CD14-positive monocyte (primary cell): ENCODE data around the gene DRAXIN. TPM values are rescaled to one million over a fixed set of nuclear protein-coding genes. Genes with fewer than 3 reads are reported as not detected.

Experiments used
- DNase-seq, 3 donors: peaks; one replicate each; pipeline ENCODE4 v3.0.0-alpha.2; 2011 to 2022
- H2AFZ ChIP-seq: 2 replicates; pipeline ENCODE4 v1.6.0; 2012; ENCODE audit warnings: mild to moderate bottlenecking, low read depth, low read length, inconsistent platforms; ENCODE audit not compliant: insufficient read depth, poor library complexity, severe bottlenecking
- H3K27ac ChIP-seq, 2 donors: 1 replicate in 1 of 2; 2 replicates in 1 of 2; pipeline ENCODE4 v1.5.1; 2012 to 2013; ENCODE audit warnings: low read length in 2 of 2, control low read depth in 1 of 2, inconsistent platforms in 1 of 2, low read depth in 1 of 2, mild to moderate bottlenecking in 1 of 2
- H3K27me3 ChIP-seq, 2 donors: one replicate each; pipeline versions ENCODE4 v1.6.0 to v1.6.1; 2011 to 2013; ENCODE audit warnings: low read length in 2 of 2; ENCODE audit not compliant: control insufficient read depth in 2 of 2, insufficient read depth in 2 of 2
- H3K36me3 ChIP-seq, 2 donors: replicated peaks in 1 of 2; 1 replicate in 1 of 2; 2 replicates in 1 of 2; pipeline versions ENCODE4 v1.5.1 to v1.6.1; 2012 to 2013; ENCODE audit warnings: low read length in 2 of 2, control low read depth in 1 of 2, inconsistent platforms in 1 of 2, mild to moderate bottlenecking in 1 of 2; ENCODE audit not compliant: insufficient read depth in 2 of 2, control insufficient read depth in 1 of 2
- H3K4me1 ChIP-seq, 2 donors: 1 replicate in 1 of 2; 2 replicates in 1 of 2; pipeline versions ENCODE4 v1.5.1 to v1.6.1; 2012 to 2013; ENCODE audit warnings: low read length in 2 of 2, control low read depth in 1 of 2, inconsistent platforms in 1 of 2, mild to moderate bottlenecking in 1 of 2, moderate library complexity in 1 of 2; ENCODE audit not compliant: insufficient read depth in 2 of 2, control insufficient read depth in 1 of 2
- H3K4me2 ChIP-seq: replicated peaks from 2 replicates; pipeline ENCODE3; 2012; ENCODE audit warnings: low read length, moderate library complexity, mild to moderate bottlenecking; ENCODE audit not compliant: poor library complexity, severe bottlenecking; ENCODE audit errors: extremely low read depth
- H3K4me3 ChIP-seq, 3 experiments: fragments of 200-600 bp in 1 of 3; sonication (generic) in 1 of 3; replicated peaks in 1 of 3; 1 replicate in 2 of 3; 2 replicates in 1 of 3; pipeline ENCODE4 v1.5.1; 2011 to 2013; ENCODE audit warnings: low read length in 3 of 3, mild to moderate bottlenecking in 3 of 3, control low read depth in 2 of 3, low read depth in 2 of 3, inconsistent platforms in 1 of 3, moderate library complexity in 1 of 3
- H3K79me2 ChIP-seq: 2 replicates; pipeline ENCODE4 v1.6.0; 2012; ENCODE audit warnings: mild to moderate bottlenecking, control low read depth, inconsistent platforms, low read length, moderate library complexity; ENCODE audit not compliant: insufficient read depth
- H3K9ac ChIP-seq: 2 replicates; pipeline ENCODE4 v1.6.0; 2017; ENCODE audit warnings: low read length, mild to moderate bottlenecking; ENCODE audit not compliant: insufficient read depth, poor library complexity, severe bottlenecking
- H3K9me3 ChIP-seq, 2 donors: replicated peaks in 1 of 2; 1 replicate in 1 of 2; 2 replicates in 1 of 2; pipeline versions ENCODE4 v1.5.1 to v1.6.1; 2012 to 2013; ENCODE audit warnings: low read length in 2 of 2, control low read depth in 1 of 2; ENCODE audit not compliant: control insufficient read depth in 1 of 2, insufficient read depth in 1 of 2
- H4K20me1 ChIP-seq: 2 replicates; pipeline ENCODE4 v1.6.0; 2012; ENCODE audit warnings: mild to moderate bottlenecking, low read length, control low read depth, moderate library complexity; ENCODE audit not compliant: insufficient read depth
- H3K27ac Mint-ChIP-seq, 7 donors: one replicate each; pipeline ENCODE4 v1.8.0; 2020; ENCODE audit warnings: mild to moderate bottlenecking in 7 of 7, mixed read lengths in 7 of 7, moderate library complexity in 6 of 7, inconsistent platforms in 2 of 7
- H3K27me3 Mint-ChIP-seq, 3 donors: one replicate each; pipeline ENCODE4 v1.8.0; 2021 to 2022; ENCODE audit warnings: low read depth in 3 of 3, mild to moderate bottlenecking in 3 of 3, mixed read lengths in 3 of 3, moderate library complexity in 3 of 3, inconsistent platforms in 1 of 3
- H3K36me3 Mint-ChIP-seq, 2 donors: one replicate each; pipeline ENCODE4 v1.8.0; 2020; ENCODE audit warnings: mixed read lengths in 2 of 2, inconsistent platforms in 1 of 2, mild to moderate bottlenecking in 1 of 2
- H3K4me1 Mint-ChIP-seq: one replicate; pipeline ENCODE4 v1.8.0; 2020; ENCODE audit warnings: mild to moderate bottlenecking, mixed read lengths
- H3K4me3 Mint-ChIP-seq, 2 donors: one replicate each; pipeline ENCODE4 v1.8.0; 2020; ENCODE audit warnings: mild to moderate bottlenecking in 2 of 2, mixed read lengths in 2 of 2, moderate library complexity in 1 of 2
- H3K9me3 Mint-ChIP-seq, 7 donors: one replicate each; pipeline ENCODE4 v1.8.0; 2020 to 2022; ENCODE audit warnings: mixed read lengths in 7 of 7, mild to moderate bottlenecking in 6 of 7, moderate library complexity in 6 of 7, inconsistent platforms in 2 of 7
- CTCF ChIP-seq: fragments of 200-600 bp; IDR thresholded peaks from one replicate; pipeline ENCODE4 v1.8.0; 2022; ENCODE audit warnings: antibody characterized with exemption, mild to moderate bottlenecking
- WGBS: methylation state at CpG from one replicate; pipeline ENCODE4 v1.1.5; 2013; ENCODE audit warnings: missing lambda C conversion rate; ENCODE audit not compliant: insufficient coverage; 5-methylcytosine and 5-hydroxymethylcytosine counted together
- intact Hi-C, 2 donors: fragments of 100-400 bp; cut with micrococcal nuclease; formaldehyde crosslinking; loops; one replicate each; pipeline versions ENCODE4 v1.15.0 to v1.15.1; 2023
- polyA plus RNA-seq, 3 donors: library from polyadenylated mRNA; depleted of rRNA in 1 of 3; unstranded in 2 of 3; stranded (reverse) in 1 of 3; fragments of 300-500 nt in 2 of 3; fragments of >200 nt in 1 of 3; fragmentation: Illumina TruSeq in 2 of 3; gene quantifications; 1 replicate in 2 of 3; 2 replicates in 1 of 3; pipeline ENCODE4 v1.2.3, GENCODE V29; 2012 to 2021

DRAXIN gene
- polyA plus RNA-seq, 3 donors = 0.14 to 0.27 (median 0.18) TPM

GRCh38 chr1:11738783-11739182 lies 47.3 kb downstream of the DRAXIN start:
- no peaks in the 10 kb centered on the region for H3K9me3 ChIP-seq
- H3K27ac Mint-ChIP-seq = peak overlapping the region; percentile 98 to 100 (median 99)
- peaks cover 20 to 43% of the 10 kb centered on the region in 2 donors for H3K36me3 Mint-ChIP-seq
- H3K27ac ChIP-seq = peak overlapping the region; percentile 98
- H3K4me3 Mint-ChIP-seq = peak overlapping the region; percentile 93 to 98
- peaks cover 80% of the 10 kb centered on the region for H3K4me1 Mint-ChIP-seq
- peaks cover 0 to 1% (median 0%) of the 10 kb centered on the region in 3 donors for H3K27me3 Mint-ChIP-seq
- peak; percentile 51 to 76 (median 73) for DNase-seq
- H3K4me1 ChIP-seq = peaks cover 67 to 78% of the 10 kb centered on the region in 2 donors
- H3K79me2 ChIP-seq = peaks cover 87% of the 10 kb centered on the region
- H3K36me3 ChIP-seq = peaks cover 2 to 22% of the 10 kb centered on the region in 2 donors
- H3K9ac ChIP-seq = peak overlapping the region; percentile 99
- intact Hi-C loops = loop anchor here (5.0 to 10.0 kb wide), 4 partner anchors 56 to 444 kb away; no protein-coding TSS in a partner anchor
- WGBS = 28% methylated on average over 2 of the region's 6 CpGs
- H2AFZ ChIP-seq = no peak overlapping the region
- peak overlapping the region; percentile 77 for H3K4me2 ChIP-seq
- peak overlapping the region; percentile 85 to 93 (median 88) for H3K4me3 ChIP-seq
- H3K9me3 Mint-ChIP-seq = no peaks in the 10 kb centered on the region
- peaks cover 44% of the 10 kb centered on the region for H4K20me1 ChIP-seq
- peak; percentile 13 for TF ChIP-seq CTCF
- no peaks in the 10 kb centered on the region for H3K27me3 ChIP-seq

- Mint-ChIP-seq H3K27ac (peak overlapping the region; percentile 80 to 99 (median 84)), H3K27me3 (peaks cover 0 to 1% (median 0%) of the 10 kb centered on the region in 3 donors), H3K4me1 (peaks cover 76% of the 10 kb centered on the region), H3K36me3 (peaks cover 32 to 57% of the 10 kb centered on the region in 2 donors), H3K9me3 (no peaks in the 10 kb centered on the region), H3K4me3 (peak overlapping the region; percentile 54 to 72)
- H3K4me2 ChIP-seq = peak overlapping the region; percentile 77
- H3K9ac ChIP-seq = peak overlapping the region; percentile 29
- H3K36me3 ChIP-seq = peaks cover 16 to 36% of the 10 kb centered on the region in 2 donors
- H2AFZ ChIP-seq = no peak overlapping the region
- H3K9me3 ChIP-seq = no peaks in the 10 kb centered on the region
- peak in 1 of 3 donors; percentile 21 for DNase-seq
- H3K4me1 ChIP-seq = peaks cover 59 to 72% of the 10 kb centered on the region in 2 donors
- no peak for TF ChIP-seq CTCF
- intact Hi-C loops = loop anchor here in 1 of 2 donors (1.0 to 2.0 kb wide), 2 partner anchors 9 to 44 kb away; no protein-coding TSS in a partner anchor
- peak overlapping the region; percentile 98 for H3K27ac ChIP-seq
- no peaks in the 10 kb centered on the region for H3K27me3 ChIP-seq
- H3K4me3 ChIP-seq = peak overlapping the region in 1 of 3 experiments; percentile 93
- peaks cover 59% of the 10 kb centered on the region for H4K20me1 ChIP-seq
- whole genome bisulfite sequencing = 6% methylated on average over 11 of the region's 15 CpGs
- peaks cover 92% of the 10 kb centered on the region for H3K79me2 ChIP-seq
Observed at GRCh38 chr1:11740258-11741192, 49.0 kb downstream of the DRAXIN start.
